Natural killer cell (primary cell): Measurements from ENCODE around the gene OBSCN. TPM values are rescaled to one million over a fixed set of nuclear protein-coding genes. Genes with fewer than 3 reads are reported as not detected.

Source experiments
- ATAC-seq, 3 donors: fragments of 150-1000 bp in 2 of 3; fragments of 200-7000 bp in 1 of 3; cut with Tn5 transposase; 1 replicate in 1 of 3; 2 replicates in 2 of 3; pipeline ENCODE4 v1.10.0; 2021; ENCODE audit warnings: mild to moderate bottlenecking in 2 of 3, moderate library complexity in 2 of 3
- DNase-seq, 2 donors: peaks; one replicate each; pipeline versions ENCODE4 v3.0.0 to v3.0.0-alpha.2; 2013 to 2021; ENCODE audit warnings: mixed read lengths in 1 of 2
- H3K27ac ChIP-seq: one replicate; pipeline ENCODE4 v1.5.1; 2013; ENCODE audit warnings: mild to moderate bottlenecking, low read length
- H3K27me3 ChIP-seq: one replicate; pipeline ENCODE4 v1.6.1; 2013; ENCODE audit warnings: low read length; ENCODE audit not compliant: control insufficient read depth, insufficient read depth
- H3K36me3 ChIP-seq: one replicate; pipeline ENCODE4 v1.6.1; 2013; ENCODE audit warnings: low read length; ENCODE audit not compliant: control insufficient read depth, insufficient read depth
- H3K4me1 ChIP-seq: one replicate; pipeline ENCODE4 v1.6.1; 2013; ENCODE audit warnings: low read length; ENCODE audit not compliant: control insufficient read depth, insufficient read depth
- H3K4me3 ChIP-seq: one replicate; pipeline ENCODE4 v1.5.1; 2013; ENCODE audit warnings: low read length
- H3K9me3 ChIP-seq: one replicate; pipeline ENCODE4 v1.6.1; 2013; ENCODE audit warnings: low read length; ENCODE audit not compliant: control insufficient read depth, insufficient read depth
- H3K27ac Mint-ChIP-seq, 2 donors: one replicate each; pipeline ENCODE4 v1.8.0; 2022; ENCODE audit warnings: mild to moderate bottlenecking in 2 of 2, mixed read lengths in 2 of 2, moderate library complexity in 1 of 2
- H3K27me3 Mint-ChIP-seq, 2 donors: one replicate each; pipeline ENCODE4 v1.8.0; 2022; ENCODE audit warnings: low read depth in 2 of 2, mixed read lengths in 2 of 2
- H3K36me3 Mint-ChIP-seq: one replicate; pipeline ENCODE4 v1.8.0; 2022; ENCODE audit warnings: mixed read lengths
- H3K4me1 Mint-ChIP-seq, 2 donors: one replicate each; pipeline ENCODE4 v1.8.0; 2022; ENCODE audit warnings: mixed read lengths in 2 of 2
- H3K4me3 Mint-ChIP-seq: one replicate; pipeline ENCODE4 v1.8.0; 2022; ENCODE audit warnings: mild to moderate bottlenecking, moderate library complexity, mixed read lengths
- H3K9me3 Mint-ChIP-seq, 2 donors: one replicate each; pipeline ENCODE4 v1.8.0; 2022; ENCODE audit warnings: mixed read lengths in 2 of 2
- CTCF ChIP-seq: fragments of 200-600 bp; IDR thresholded peaks from one replicate; pipeline ENCODE4 v1.8.0; 2022; ENCODE audit warnings: antibody characterized with exemption
- WGBS: methylation state at CpG from one replicate; pipeline ENCODE4 v1.1.7; 2013; ENCODE audit warnings: missing lambda C conversion rate; ENCODE audit not compliant: insufficient coverage; 5-methylcytosine and 5-hydroxymethylcytosine counted together
- intact Hi-C: fragments of 100-400 bp; cut with micrococcal nuclease; formaldehyde crosslinking; loops from one replicate; pipeline ENCODE4 v1.14.2; 2022
- total RNA-seq, 4 donors: library from RNA; stranded (reverse); fragments of 120-200 nt in 1 of 4; gene quantifications; one replicate each; pipeline versions ENCODE4 v1.2.3 to v1.2.4, GENCODE V29; 2013 to 2022

OBSCN gene
- total RNA-seq, 3 donors from 2014 or later (not counting 1 experiment from before 2014, with no cell fraction given): 9.6 to 30.0 (median 14.3) TPM

GRCh38 chr1:228258486-228258885 lies 50.6 kb downstream of the OBSCN start:
- Mint-ChIP-seq H3K27me3 (no peaks in the 10 kb centered on the region), H3K27ac (no peak overlapping the region), H3K9me3 (no peaks in the 10 kb centered on the region), H3K4me3 (no peak overlapping the region), H3K4me1 (no peaks in the 10 kb centered on the region), H3K36me3 (no peaks in the 10 kb centered on the region)
- Histone ChIP-seq H3K9me3 (peaks cover 4% of the 10 kb centered on the region), H3K4me3 (no peak overlapping the region), H3K4me1 (no peaks in the 10 kb centered on the region), H3K36me3 (no peaks in the 10 kb centered on the region), H3K27ac (no peak overlapping the region), H3K27me3 (no peaks in the 10 kb centered on the region)
- ATAC-seq (no peak), DNase-seq (no peak)
- no CpG with 5 or more reads among the region's 1 CpG for WGBS
- TF ChIP-seq CTCF: no peak
- intact Hi-C loops: no loop called here

- DNase-seq: no peak
- WGBS: 94% methylated on average over 8 of the region's 9 CpGs
- peaks cover 4% of the 10 kb centered on the region for H3K9me3 ChIP-seq
- Mint-ChIP-seq H3K36me3 (no peaks in the 10 kb centered on the region), H3K27ac (no peak overlapping the region), H3K4me3 (no peak overlapping the region), H3K4me1 (no peaks in the 10 kb centered on the region), H3K9me3 (no peaks in the 10 kb centered on the region), H3K27me3 (no peaks in the 10 kb centered on the region)
- H3K4me3 ChIP-seq: no peak overlapping the region
- ATAC-seq: no peak
- no peak overlapping the region for H3K27ac ChIP-seq
- no peak for TF ChIP-seq CTCF
- intact Hi-C loops: no loop called here
- no peaks in the 10 kb centered on the region for H3K4me1 ChIP-seq
- H3K36me3 ChIP-seq: no peaks in the 10 kb centered on the region
- no peaks in the 10 kb centered on the region for H3K27me3 ChIP-seq
Measured at GRCh38 chr1:228259368-228259894, 51.6 kb downstream of the OBSCN start.

- H3K27me3 ChIP-seq: no peaks in the 10 kb centered on the region
- ATAC-seq (no peak), DNase-seq (no peak)
- Mint-ChIP-seq H3K9me3 (no peaks in the 10 kb centered on the region), H3K27me3 (no peaks in the 10 kb centered on the region), H3K4me3 (no peak overlapping the region), H3K27ac (no peak overlapping the region), H3K4me1 (no peaks in the 10 kb centered on the region), H3K36me3 (no peaks in the 10 kb centered on the region)
- H3K4me1 ChIP-seq: no peaks in the 10 kb centered on the region
- H3K36me3 ChIP-seq: no peaks in the 10 kb centered on the region
- no peak overlapping the region for H3K4me3 ChIP-seq
- no peak for TF ChIP-seq CTCF
- H3K27ac ChIP-seq: no peak overlapping the region
- 94% methylated on average over 2 of the region's 3 CpGs for WGBS
- intact Hi-C loops: no loop called here
- peaks cover 4% of the 10 kb centered on the region for H3K9me3 ChIP-seq
Measured at GRCh38 chr1:228259951-228260350, 52.1 kb downstream of the OBSCN start.

- no peak for DNase-seq
- H3K4me3 Mint-ChIP-seq: no peak overlapping the region
- no peaks in the 10 kb centered on the region for H3K36me3 Mint-ChIP-seq
Measured at GRCh38 chr1:228261706-228262105, 53.9 kb downstream of the OBSCN start.

More at GRCh38 chr1:228261706-228262105, 53.9 kb downstream of the OBSCN start:
- Mint-ChIP-seq H3K27ac (no peak overlapping the region), H3K9me3 (no peaks in the 10 kb centered on the region), H3K27me3 (no peaks in the 10 kb centered on the region), H3K4me1 (no peaks in the 10 kb centered on the region)
- Histone ChIP-seq H3K27ac (no peak overlapping the region), H3K9me3 (peaks cover 4% of the 10 kb centered on the region), H3K27me3 (no peaks in the 10 kb centered on the region), H3K36me3 (no peaks in the 10 kb centered on the region), H3K4me3 (no peak overlapping the region), H3K4me1 (no peaks in the 10 kb centered on the region)
- no peak for TF ChIP-seq CTCF
- no peak for ATAC-seq
- WGBS: no CpG with 5 or more reads among the region's 1 CpG
- intact Hi-C loops: no loop called here
